Mesenchymal stem cell (in vitro differentiated cells and primary cell): Measurements from ENCODE around the gene SPINK2. TPM values are rescaled to one million over a fixed set of nuclear protein-coding genes. Genes with fewer than 3 reads are reported as not detected.

Experiments used
- DNase-seq: peaks from one replicate; pipeline ENCODE4 v3.0.0-alpha.2; 2013
- H2AFZ ChIP-seq: one replicate; pipeline ENCODE4 v1.6.1; 2013; ENCODE audit warnings: low read depth, mild to moderate bottlenecking, control low read depth, inconsistent platforms, low read length, moderate library complexity
- H2AK5ac ChIP-seq: 2 replicates; pipeline ENCODE4 v1.6.1; 2013; ENCODE audit warnings: low read length, moderate library complexity, mild to moderate bottlenecking, inconsistent platforms; ENCODE audit not compliant: severe bottlenecking
- H2BK120ac ChIP-seq: one replicate; pipeline ENCODE4 v1.6.1; 2013; ENCODE audit warnings: low read depth, mild to moderate bottlenecking, inconsistent platforms, low read length, moderate library complexity
- H2BK12ac ChIP-seq, 2 experiments: one replicate each; pipeline ENCODE4 v1.6.1; 2013; ENCODE audit warnings: inconsistent platforms in 2 of 2, low read length in 2 of 2, mild to moderate bottlenecking in 2 of 2, moderate library complexity in 2 of 2, control low read depth in 1 of 2
- H2BK15ac ChIP-seq: one replicate; pipeline ENCODE4 v1.6.1; 2013; ENCODE audit warnings: mild to moderate bottlenecking, low read depth, inconsistent platforms; ENCODE audit not compliant: poor library complexity, severe bottlenecking
- H2BK5ac ChIP-seq: 2 replicates; pipeline ENCODE4 v1.6.1; 2013; ENCODE audit warnings: low read depth, mild to moderate bottlenecking, low read length, control low read depth, inconsistent platforms; ENCODE audit not compliant: poor library complexity, severe bottlenecking
- H3K14ac ChIP-seq, 2 experiments: one replicate each; pipeline ENCODE4 v1.6.1; 2013; ENCODE audit warnings: inconsistent platforms in 2 of 2, low read length in 2 of 2, control low read depth in 1 of 2, mild to moderate bottlenecking in 1 of 2, moderate library complexity in 1 of 2
- H3K18ac ChIP-seq, 2 experiments: one replicate each; pipeline ENCODE4 v1.6.1; 2013; ENCODE audit warnings: inconsistent platforms in 2 of 2, low read length in 2 of 2, control low read depth in 1 of 2, low read depth in 1 of 2, mild to moderate bottlenecking in 1 of 2
- H3K23ac ChIP-seq, 2 experiments: one replicate each; pipeline ENCODE4 v1.6.1; 2013; ENCODE audit warnings: inconsistent platforms in 2 of 2, low read length in 2 of 2, mild to moderate bottlenecking in 2 of 2, moderate library complexity in 2 of 2, control low read depth in 1 of 2
- H3K27ac ChIP-seq: 2 replicates; pipeline ENCODE4 v1.5.1; 2013; ENCODE audit warnings: mild to moderate bottlenecking, moderate library complexity, low read length, control low read depth, inconsistent platforms; ENCODE audit not compliant: poor library complexity, severe bottlenecking
- H3K27me3 ChIP-seq, 2 experiments: 2 replicates each; pipeline versions ENCODE4 v1.6.1 to v1.7.0; 2013; ENCODE audit warnings: low read length in 2 of 2, mild to moderate bottlenecking in 2 of 2, moderate library complexity in 2 of 2, control low read depth in 1 of 2, inconsistent platforms in 1 of 2; ENCODE audit not compliant: control insufficient read depth in 1 of 2, insufficient read depth in 1 of 2
- H3K36me3 ChIP-seq, 2 experiments: 2 replicates each; pipeline versions ENCODE4 v1.6.1 to v1.7.0; 2013; ENCODE audit warnings: low read length in 2 of 2, control low read depth in 1 of 2, inconsistent platforms in 1 of 2, low read depth in 1 of 2, mild to moderate bottlenecking in 1 of 2; ENCODE audit not compliant: insufficient read depth in 2 of 2, control insufficient read depth in 1 of 2
- H3K4ac ChIP-seq, 2 experiments: one replicate each; pipeline ENCODE4 v1.6.1; 2013; ENCODE audit warnings: inconsistent platforms in 2 of 2, low read length in 2 of 2, mild to moderate bottlenecking in 2 of 2, moderate library complexity in 2 of 2, control low read depth in 1 of 2, low read depth in 1 of 2
- H3K4me1 ChIP-seq: 2 replicates; pipeline ENCODE4 v1.6.1; 2013; ENCODE audit warnings: low read depth, low read length, control low read depth; ENCODE audit not compliant: control insufficient read depth, insufficient read depth
- H3K4me2 ChIP-seq: 2 replicates; pipeline ENCODE4 v1.6.1; 2013; ENCODE audit warnings: low read length, mild to moderate bottlenecking, inconsistent platforms; ENCODE audit not compliant: poor library complexity, severe bottlenecking
- H3K4me3 ChIP-seq, 2 experiments: 2 replicates each; pipeline versions ENCODE4 v1.5.1 to v1.7.0; 2013; ENCODE audit warnings: low read length in 2 of 2, mild to moderate bottlenecking in 2 of 2, control low read depth in 1 of 2, low read depth in 1 of 2; ENCODE audit not compliant: insufficient read depth in 1 of 2
- H3K79me1 ChIP-seq: replicated peaks from 2 replicates; pipeline ENCODE4 v1.6.1; 2013; ENCODE audit warnings: mild to moderate bottlenecking, control low read depth, low read length, inconsistent platforms; ENCODE audit not compliant: poor library complexity, severe bottlenecking
- H3K9ac ChIP-seq: 2 replicates; pipeline ENCODE4 v1.7.0; 2013; ENCODE audit warnings: mild to moderate bottlenecking, low read length, moderate library complexity
- H3K9me3 ChIP-seq: 2 replicates; pipeline ENCODE4 v1.7.0; 2013; ENCODE audit warnings: mild to moderate bottlenecking, low read length; ENCODE audit not compliant: control insufficient read depth
- H4K8ac ChIP-seq: one replicate; pipeline ENCODE4 v1.6.1; 2013; ENCODE audit warnings: inconsistent platforms, mild to moderate bottlenecking, low read length, moderate library complexity
- H4K91ac ChIP-seq: one replicate; pipeline ENCODE4 v1.6.1; 2013; ENCODE audit warnings: mild to moderate bottlenecking, low read length, inconsistent platforms
- WGBS: methylation state at CpG from one replicate; pipeline ENCODE4 v1.1.7; 2013; ENCODE audit warnings: mixed read lengths; 5-methylcytosine and 5-hydroxymethylcytosine counted together
- polyA plus RNA-seq, 2 experiments: library from polyadenylated mRNA; stranded (reverse); fragments of 200-250 nt; gene quantifications; one replicate each; pipeline ENCODE4 v1.2.3, GENCODE V29; 2013

The SPINK2 gene
- polyA plus RNA-seq (2013, experiment 1 of 2), result not detected
- 0.19 TPM for polyA plus RNA-seq (2013, experiment 2 of 2)

DNA sequence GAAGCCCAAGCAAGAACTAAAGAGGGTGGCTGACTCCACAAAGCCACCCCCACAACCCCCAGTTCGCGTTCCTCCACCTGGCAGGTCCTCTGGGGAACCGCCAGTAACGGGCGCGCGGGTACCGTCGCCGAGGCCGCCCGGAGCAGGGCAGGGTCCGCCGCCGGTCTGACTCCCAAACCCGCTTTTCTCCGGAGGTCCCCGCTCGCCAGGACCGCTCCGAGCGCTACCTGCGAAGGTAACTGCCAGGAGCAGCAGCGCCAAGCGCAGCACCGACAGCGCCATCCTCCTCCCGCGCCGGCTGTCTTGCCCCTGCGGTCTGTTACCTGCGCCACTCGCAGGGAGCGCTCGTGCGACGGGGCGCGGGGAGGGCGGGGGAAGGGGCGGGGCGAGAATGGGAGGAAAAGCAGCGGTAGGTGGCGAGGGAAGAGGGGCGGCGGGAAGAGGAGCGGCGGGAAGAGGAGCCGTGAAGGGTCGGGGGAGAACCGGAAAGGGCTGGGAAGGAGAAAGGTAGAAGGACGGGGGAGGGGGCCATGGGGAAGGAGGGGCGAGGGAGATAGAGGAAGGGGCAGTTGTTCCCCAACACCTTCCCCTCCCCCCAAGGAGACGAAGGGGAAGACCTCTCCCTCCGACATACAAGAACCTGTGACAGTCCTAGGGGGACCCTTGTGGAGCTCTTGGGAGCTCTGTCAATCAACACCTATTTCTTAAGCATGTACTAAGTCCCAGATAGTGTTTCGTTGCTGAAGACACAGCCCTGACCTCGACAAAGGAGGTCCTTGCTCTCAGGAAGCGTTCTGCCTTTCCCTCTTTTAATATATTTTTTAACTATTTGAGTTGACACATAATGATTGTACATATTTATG is at the start of gene SPINK2:
TSS of gene SPINK2 (minus strand) at position 321 of the 863 bp plus-strand sequence. CDS start at position 282, 39 bp downstream.
- no peak within 1 kb of the TSS for H2BK120ac ChIP-seq
- no peak within 1 kb of the TSS for H4K8ac ChIP-seq
- peaks cover 6% of the 10 kb centered on the region for H3K4me1 ChIP-seq
- no peak within 1 kb of the TSS for H3K4ac ChIP-seq
- peak within 1 kb of the TSS; percentile 74 for H3K4me2 ChIP-seq
- H2BK5ac ChIP-seq, result no peak within 1 kb of the TSS
- H3K4me3 ChIP-seq, result peak within 1 kb of the TSS; percentile 55 to 58
- H2BK15ac ChIP-seq, result no peak within 1 kb of the TSS
- no peaks in the 10 kb centered on the region for H3K36me3 ChIP-seq
- H3K9me3 ChIP-seq, result no peaks in the 10 kb centered on the region
- H3K9ac ChIP-seq, result no peak within 1 kb of the TSS
- peak; percentile 14 for DNase-seq
- no peak within 1 kb of the TSS for H2BK12ac ChIP-seq
- no peak within 1 kb of the TSS for H3K23ac ChIP-seq
- peak within 1 kb of the TSS; percentile 15 for H2AFZ ChIP-seq
- H2AK5ac ChIP-seq, result no peak within 1 kb of the TSS
- 2% methylated on average over 44 of the region's 58 CpGs for WGBS
- no peak within 1 kb of the TSS for H3K14ac ChIP-seq
- H3K27me3 ChIP-seq, result peaks cover 21 to 47% of the 10 kb centered on the region in 2 experiments
- no peaks in the 10 kb centered on the region for H3K79me1 ChIP-seq
- H3K27ac ChIP-seq, result no peak within 1 kb of the TSS
- no peak within 1 kb of the TSS for H4K91ac ChIP-seq
- no peak within 1 kb of the TSS for H3K18ac ChIP-seq

DNA sequence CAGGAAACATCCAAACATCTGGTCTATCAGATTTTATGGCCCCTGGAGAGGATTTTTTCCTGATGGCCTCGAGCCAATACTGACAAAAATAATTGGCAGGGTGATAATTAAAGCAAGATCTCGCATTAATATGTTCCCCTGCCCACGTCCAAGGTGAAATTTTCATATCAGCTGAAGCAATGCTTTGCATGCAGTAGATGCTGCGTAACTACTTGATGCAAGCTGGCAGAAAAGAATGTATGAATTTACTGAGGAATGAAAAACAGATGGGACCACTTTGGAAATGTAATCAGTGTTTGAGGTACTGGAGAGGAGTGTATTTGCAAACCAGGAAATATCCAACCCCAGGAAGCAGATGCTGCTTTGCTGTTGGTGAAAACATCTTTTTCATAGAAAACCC is 49.4 kb upstream of the SPINK2 start:
- Histone ChIP-seq H3K18ac (no peak overlapping the region), H2BK120ac (no peak overlapping the region), H2AFZ (no peak overlapping the region), H3K27me3 (peaks cover 0 to 4% of the 10 kb centered on the region in 2 experiments), H2AK5ac (no peak overlapping the region), H3K4ac (no peak overlapping the region), H3K23ac (no peak overlapping the region), H4K91ac (no peak overlapping the region), H3K27ac (no peak overlapping the region), H3K4me3 (peak overlapping the region in 1 of 2 experiments; percentile 10), H3K36me3 (no peaks in the 10 kb centered on the region), H2BK12ac (no peak overlapping the region), H3K14ac (no peak overlapping the region), H2BK15ac (no peak overlapping the region), H3K79me1 (no peaks in the 10 kb centered on the region), H3K4me2 (no peak overlapping the region), H2BK5ac (no peak overlapping the region), H3K9me3 (no peaks in the 10 kb centered on the region), H3K9ac (peak overlapping the region; percentile 54), H3K4me1 (no peaks in the 10 kb centered on the region), H4K8ac (no peak overlapping the region)
- no peak for DNase-seq
- WGBS, result 78% methylated on average over 4 of the region's 4 CpGs

- H3K9me3 ChIP-seq, result no peaks in the 10 kb centered on the region
- no peak overlapping the region for H3K27ac ChIP-seq
- no peak overlapping the region for H3K14ac ChIP-seq
- H3K4ac ChIP-seq, result no peak overlapping the region
- DNase-seq, result no peak
- no peak overlapping the region for H2BK15ac ChIP-seq
- no peaks in the 10 kb centered on the region for H3K4me1 ChIP-seq
- no peak overlapping the region for H4K8ac ChIP-seq
- peaks cover 0 to 4% of the 10 kb centered on the region in 2 experiments for H3K27me3 ChIP-seq
- no peak overlapping the region for H3K9ac ChIP-seq
- H2BK5ac ChIP-seq, result no peak overlapping the region
- H2BK12ac ChIP-seq, result no peak overlapping the region
- H4K91ac ChIP-seq, result no peak overlapping the region
- no peak overlapping the region for H2BK120ac ChIP-seq
- no peak overlapping the region for H3K4me3 ChIP-seq
- no peaks in the 10 kb centered on the region for H3K79me1 ChIP-seq
- H3K23ac ChIP-seq, result no peak overlapping the region
- H3K4me2 ChIP-seq, result no peak overlapping the region
- H3K18ac ChIP-seq, result no peak overlapping the region
- no peak overlapping the region for H2AFZ ChIP-seq
- no peaks in the 10 kb centered on the region for H3K36me3 ChIP-seq
- no peak overlapping the region for H2AK5ac ChIP-seq
- 98% methylated on average over 7 of the region's 7 CpGs for WGBS
Observed at GRCh38 chr4:56863441-56864139, 42.1 kb upstream of the SPINK2 start.

DNA sequence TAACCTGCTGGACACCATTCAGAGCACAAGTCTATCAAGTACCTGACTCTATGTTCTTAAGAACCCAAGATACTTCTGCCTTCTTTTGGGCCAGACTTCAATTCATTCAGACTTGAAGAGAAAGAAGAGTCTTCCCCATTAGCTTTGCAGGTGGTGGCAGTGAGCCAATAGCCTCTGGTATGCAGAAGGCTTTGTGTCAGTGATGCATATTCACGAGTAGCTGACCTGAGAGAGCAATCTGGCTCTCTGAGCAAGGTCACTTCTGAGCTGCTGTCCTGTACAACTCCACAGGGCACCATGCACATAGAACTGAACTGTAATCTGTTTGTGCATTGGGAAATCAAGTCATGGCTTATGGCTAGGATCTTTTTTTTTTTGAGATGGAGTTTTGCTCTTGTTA is 39.9 kb upstream of the SPINK2 start:
- Histone ChIP-seq H2BK12ac (no peak overlapping the region), H3K14ac (no peak overlapping the region), H3K4ac (no peak overlapping the region), H3K9ac (no peak overlapping the region), H3K4me3 (no peak overlapping the region), H2AK5ac (no peak overlapping the region), H3K36me3 (no peaks in the 10 kb centered on the region), H3K4me2 (no peak overlapping the region), H3K23ac (no peak overlapping the region), H3K18ac (no peak overlapping the region), H2BK120ac (no peak overlapping the region), H2BK5ac (no peak overlapping the region), H3K79me1 (no peaks in the 10 kb centered on the region), H3K4me1 (no peaks in the 10 kb centered on the region), H2BK15ac (no peak overlapping the region), H3K27me3 (peaks cover 0 to 6% of the 10 kb centered on the region in 2 experiments), H3K27ac (no peak overlapping the region), H4K91ac (no peak overlapping the region), H4K8ac (no peak overlapping the region), H3K9me3 (no peaks in the 10 kb centered on the region), H2AFZ (no peak overlapping the region)
- WGBS, result 61% methylated on average over 1 of the region's 1 CpG
- peak; percentile 6 for DNase-seq
